GM12878 (cell line): Measurements from ENCODE around the gene MTSS2. TPM values are rescaled to one million over a fixed set of nuclear protein-coding genes. Genes with fewer than 3 reads are reported as not detected.

Experiments
- ATAC-seq: fragments of 200-7000 bp; cut with Tn5 transposase; 3 replicates; pipeline ENCODE4 v1.9.1; 2020; ENCODE audit warnings: mild to moderate bottlenecking, moderate library complexity
- BruUV-seq: library from RNA; stranded (reverse); fragments of 400-500 nt; replicated peaks from 2 replicates; lab custom pipeline; 2021; lab: Mats Ljungman, UMichigan
- CTCF ChIA-PET: fragments of 300-600 bp; sonication (Branson Sonifier 250); formaldehyde crosslinking; extraction: SDS; loops from one replicate; lab custom pipeline; 2021; ENCODE audit warnings: inconsistent platforms; lab: Yijun Ruan, JAX
- POLR2A ChIA-PET: fragments of 350-600 bp; formaldehyde crosslinking; extraction: SDS; loops from one replicate; lab custom pipeline; 2021; ENCODE audit warnings: inconsistent platforms; lab: Charles Lee
- RAD21 ChIA-PET: fragments of 300-600 bp; sonication (Branson Sonifier 250); formaldehyde crosslinking; loops from one replicate; lab custom pipeline; 2023; ENCODE audit warnings: antibody characterized with exemption; ENCODE audit not compliant: unreplicated experiment; lab: Charles Lee
- SMC1A ChIA-PET: fragments of 300-600 bp; sonication (Branson Sonifier 250); formaldehyde crosslinking; loops from one replicate; lab custom pipeline; 2023; ENCODE audit not compliant: unreplicated experiment, uncharacterized antibody; lab: Charles Lee
- DNase-seq: peaks from one replicate; pipeline ENCODE4 v3.0.0-alpha.2; 2011; ENCODE audit warnings: low read depth, low spot score
- FAIRE-seq: peaks from 3 replicates; lab custom pipeline; 2011; peaks lifted over from hg19 to GRCh38; lab: Jason Lieb, UNC
- H2AFZ ChIP-seq: 2 replicates; pipeline ENCODE4 v1.6.0; 2011; ENCODE audit warnings: low read depth, low read length, control low read depth; ENCODE audit not compliant: control insufficient read depth
- H3K27ac ChIP-seq: 2 replicates; pipeline ENCODE4 v1.5.1; 2011; ENCODE audit warnings: control low read depth; ENCODE audit not compliant: control insufficient read depth, insufficient read depth
- H3K27me3 ChIP-seq, 2 experiments: replicated peaks in 1 of 2; 2 replicates each; pipeline versions ENCODE4 v1.6.0 to v1.6.1; 2011; ENCODE audit warnings: low read length in 1 of 2; ENCODE audit not compliant: control insufficient read depth in 2 of 2, insufficient read depth in 2 of 2
- H3K36me3 ChIP-seq, 2 experiments: 2 replicates each; pipeline ENCODE4 v1.5.1; 2011; ENCODE audit warnings: low read length in 1 of 2; ENCODE audit not compliant: control insufficient read depth in 2 of 2, insufficient read depth in 2 of 2
- H3K4me1 ChIP-seq: 2 replicates; pipeline ENCODE4 v1.6.1; 2011; ENCODE audit warnings: mild to moderate bottlenecking, low read length, moderate library complexity, mixed read lengths; ENCODE audit not compliant: control insufficient read depth, insufficient read depth
- H3K4me2 ChIP-seq: 2 replicates; pipeline ENCODE4 v1.6.0; 2011; ENCODE audit warnings: control low read depth; ENCODE audit not compliant: control insufficient read depth, insufficient read depth
- H3K4me3 ChIP-seq: fragments of 200-600 bp; sonication (generic); 2 replicates; pipeline ENCODE4 v1.5.1; 2016
- H3K79me2 ChIP-seq: 2 replicates; pipeline ENCODE4 v1.6.0; 2011; ENCODE audit warnings: low read length; ENCODE audit not compliant: control insufficient read depth, insufficient read depth
- H3K9ac ChIP-seq: 2 replicates; pipeline ENCODE4 v1.8.0; 2011; ENCODE audit warnings: low read length, control low read depth, mixed read lengths; ENCODE audit not compliant: control insufficient read depth, insufficient read depth
- H3K9me3 ChIP-seq: replicated peaks from 3 replicates; pipeline ENCODE4 v1.5.1; 2011; ENCODE audit warnings: mild to moderate bottlenecking, low read length; ENCODE audit not compliant: control insufficient read depth, insufficient read depth
- H4K20me1 ChIP-seq: 2 replicates; pipeline ENCODE4 v1.6.0; 2011; ENCODE audit not compliant: control insufficient read depth, insufficient read depth
- BACH1 ChIP-seq: fragments of 450-650 bp; IDR thresholded peaks from 2 replicates; pipeline ENCODE4 v1.6.1; 2017; ENCODE audit warnings: mild to moderate bottlenecking, borderline replicate concordance
- CTCF ChIP-seq, 3 experiments: IDR thresholded peaks in 2 of 3; conservative IDR thresholded peaks in 1 of 3; 2 replicates each; pipeline ENCODE4 v1.5.1; 2011; ENCODE audit warnings: low read depth in 3 of 3, low read length in 3 of 3, mild to moderate bottlenecking in 3 of 3, control low read depth in 2 of 3, moderate library complexity in 2 of 3, inconsistent platforms in 1 of 3, mixed read lengths in 1 of 3; ENCODE audit not compliant: control insufficient read depth in 2 of 3, insufficient read depth in 1 of 3; ENCODE audit errors: extremely low read depth in 1 of 3
- EZH2 ChIP-seq: IDR thresholded peaks from 2 replicates; pipeline ENCODE4 v1.6.1; 2012; ENCODE audit warnings: low read depth, mild to moderate bottlenecking, control low read depth, inconsistent platforms, low read length, borderline replicate concordance; ENCODE audit not compliant: control insufficient read depth
- KLF5 ChIP-seq: fragments of 450-650 bp; IDR thresholded peaks from 2 replicates; pipeline ENCODE4 v1.6.1; 2014; ENCODE audit warnings: mild to moderate bottlenecking; ENCODE audit not compliant: partially characterized antibody
- MAX ChIP-seq: IDR thresholded peaks from 2 replicates; pipeline ENCODE4 v1.6.1; 2012; ENCODE audit warnings: low read depth, low read length, improper control_type of control experiment
- PKNOX1 ChIP-seq: fragments of 450-650 bp; IDR thresholded peaks from 2 replicates; pipeline ENCODE4 v1.6.1; 2016; ENCODE audit warnings: mild to moderate bottlenecking
- RELA ChIP-seq: fragments of 450-650 bp; IDR thresholded peaks from 2 replicates; pipeline ENCODE4 v1.8.0; 2014; ENCODE audit warnings: borderline replicate concordance; ENCODE audit not compliant: partially characterized antibody
- TCF7 ChIP-seq: IDR thresholded peaks from 2 replicates; pipeline ENCODE4 v1.6.1; 2014; ENCODE audit warnings: antibody characterized with exemption, borderline replicate concordance
- WGBS: methylation state at CpG from one replicate; pipeline ENCODE4 v1.1.6; 2016; ENCODE audit warnings: low lambda C conversion rate; ENCODE audit not compliant: insufficient replicate concordance, insufficient coverage; ENCODE audit errors: missing lambda C conversion rate; 5-methylcytosine and 5-hydroxymethylcytosine counted together
- in situ Hi-C: fragments of 300-500 bp; cut with MboI; formaldehyde crosslinking; loops from 9 replicates; pipeline ENCODE4 v1.14.3; 2018; ENCODE audit warnings: mixed read lengths
- intact Hi-C: fragments of 100-400 bp; cut with micrococcal nuclease; formaldehyde crosslinking; loops from one replicate; pipeline ENCODE4 v1.14.2; 2022; ENCODE audit not compliant: unreplicated experiment
- polyA plus RNA-seq, 11 experiments: library from polyadenylated mRNA; depleted of rRNA in 4 of 11; unstranded in 6 of 11; stranded (reverse) in 5 of 11; fragments of >200 nt; fragmentation: Nextera tagmentation in 4 of 11; fragmentation: Illumina TruSeq in 1 of 11; extraction: Ambion mirVana in 4 of 11; extraction: Trizol in 1 of 11; gene quantifications; 1 replicate in 1 of 11; 2 replicates in 10 of 11; pipeline versions ENCODE4 v1.2.1 to v1.2.3, GENCODE V29; 2011 to 2016; ENCODE audit warnings: inconsistent platforms in 2 of 11, missing spikeins in 2 of 11, low read depth in 1 of 11
- total RNA-seq, 4 experiments: library from RNA; depleted of rRNA in 3 of 4; stranded (reverse); fragments of >200 nt in 3 of 4; fragmentation: Illumina TruSeq in 1 of 4; extraction: Trizol in 1 of 4; gene quantifications; 2 replicates each; pipeline versions ENCODE4 v1.2.1 to v1.2.3, GENCODE V29; 2013 to 2021

The MTSS2 gene
- total and polyA plus RNA-seq, 10 of the 15 experiments (the other 5 are each of a cell fraction or from before 2014, with no cell fraction given), result under 0.01 to 0.51 (median 0.14) TPM; not detected in 4

- no peak for ATAC-seq
- H3K9me3 ChIP-seq, result no peaks in the 10 kb centered on the region
- POLR2A ChIA-PET, result no interaction called here
- TF ChIP-seq MAX (no peak), BACH1 (no peak), PKNOX1 (no peak), RELA (no peak), EZH2 (no peak), KLF5 (no peak), TCF7 (no peak), CTCF (IDR thresholded peaks at IDR 0.05 in 2 of 3, conservative IDR thresholded peaks at IDR 0.05 in 1 of 3; ENCODE audit: control insufficient read depth in 2 of 3, extremely low read depth in 1 of 3, insufficient read depth in 1 of 3, low read depth in 3 of 3, low read length in 3 of 3) (no peak)
- TF ChIP-seq, all 136 proteins: peak for 0
- no TSS peak for BruUV-seq
- ChIA-PET CTCF (no interaction called here), RAD21 (no interaction called here), SMC1A (no interaction called here)
- no peaks in the 10 kb centered on the region; a peak in 3 of 4 replicates for H3K36me3 ChIP-seq
- no peak overlapping the region for H3K4me2 ChIP-seq
- no peak overlapping the region for H3K9ac ChIP-seq
- no peaks in the 10 kb centered on the region for H3K4me1 ChIP-seq
- H2AFZ ChIP-seq, result no peak overlapping the region
- FAIRE-seq, result no peak
- intact Hi-C loops (no loop called here), in situ Hi-C loops (no loop called here)
- H3K27ac ChIP-seq, result no peak overlapping the region
- H3K27me3 ChIP-seq, result no peaks in the 10 kb centered on the region
- H3K4me3 ChIP-seq, result no peak overlapping the region
- DNase-seq, result no peak
- 93% methylated on average over 17 of the region's 17 CpGs for WGBS
- no peaks in the 10 kb centered on the region for H3K79me2 ChIP-seq
- H4K20me1 ChIP-seq, result no peaks in the 10 kb centered on the region
These were observed 13.8 kb upstream of the MTSS2 start for GRCh38 chr16:70699696-70700095.
